Measurements from ENCODE around the gene MISP.

Gene MISP

DNA sequence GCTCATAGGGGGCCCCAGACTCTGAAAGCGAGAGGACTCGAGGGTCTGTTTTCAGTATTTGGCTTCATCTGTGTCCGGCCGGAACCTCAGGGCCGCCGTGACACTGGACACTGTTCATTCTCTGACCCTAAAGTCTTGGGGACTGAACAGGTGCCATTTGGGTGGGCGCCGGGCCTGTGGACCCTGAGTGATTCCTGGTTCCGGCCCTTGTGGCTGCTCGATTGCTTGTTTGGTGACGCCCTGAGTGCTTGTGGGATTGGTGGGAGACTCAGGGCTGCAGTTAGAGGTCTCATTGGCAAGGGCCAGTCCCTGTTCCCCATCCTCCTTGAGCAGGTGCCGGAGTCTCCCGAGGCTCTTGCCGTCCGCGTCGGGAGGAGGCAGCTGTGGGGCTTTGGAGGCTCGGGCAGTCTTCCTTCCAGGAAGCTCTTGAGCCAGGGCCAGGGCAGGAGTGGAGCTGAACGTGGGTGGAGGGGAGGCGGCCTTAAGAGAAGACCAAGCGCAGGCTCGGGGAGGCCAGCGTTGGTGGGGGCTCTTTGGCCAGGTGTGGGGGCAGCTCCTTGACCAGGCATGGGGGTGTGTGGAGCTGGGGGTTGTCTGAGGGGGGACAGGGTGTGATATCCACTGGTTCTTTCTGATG is 51.1 kb downstream of the MISP start:
- Histone ChIP-seq H3K27me3 (ENCODE audit: control insufficient read depth in 1 of 2, insufficient read depth in 2 of 2, low read length in 2 of 2) (no peaks in the 10 kb centered on the region), H3K9ac (ENCODE audit: low read length) (no peak overlapping the region), H3K36me3 (ENCODE audit: insufficient read depth, low read length) (peaks cover 41% of the 10 kb centered on the region), H3K9me3 (ENCODE audit: low read length) (no peaks in the 10 kb centered on the region), H3K27ac (ENCODE audit: low read depth, low read length) (peak overlapping the region; percentile 73), H3K4me3 (ENCODE audit: low read depth in 1 of 2, low read length in 2 of 2) (peak overlapping the region in 1 of 2 donors; percentile 37), H3K4me1 (ENCODE audit: insufficient read depth, low read length) (peaks cover 52% of the 10 kb centered on the region)

DNA sequence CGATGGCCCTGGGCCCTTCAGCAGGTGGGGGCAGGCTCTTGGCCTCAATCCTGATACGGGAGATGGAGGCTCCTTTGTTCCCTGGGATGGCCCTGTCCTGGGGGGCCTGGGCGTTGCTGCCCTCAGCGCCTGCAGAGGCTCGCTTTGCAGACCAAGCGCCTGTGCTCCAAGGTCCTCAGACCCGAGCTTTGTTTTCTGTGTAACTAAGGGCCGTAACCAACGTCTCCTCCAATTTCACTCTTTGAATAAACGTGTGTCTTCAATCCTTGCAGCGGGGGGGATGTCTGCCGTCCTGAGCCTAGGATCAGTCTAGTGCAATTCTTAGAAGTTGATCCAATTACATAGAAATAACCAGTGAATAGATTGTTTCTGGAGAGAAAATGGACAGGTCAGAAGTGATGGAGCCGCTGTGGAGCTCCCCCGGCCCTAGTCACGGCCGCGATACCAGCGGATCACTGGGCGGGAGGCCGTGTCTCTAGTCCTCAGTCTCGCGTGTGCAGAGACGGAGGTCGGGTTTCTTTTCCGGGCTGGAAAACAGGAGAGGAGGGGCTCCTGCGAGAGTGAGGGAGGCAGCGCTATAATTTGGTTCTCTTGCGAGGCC is 51.7 kb downstream of the MISP start:
- Histone ChIP-seq H3K4me3 (ENCODE audit: low read depth in 1 of 2, low read length in 2 of 2) (peak overlapping the region in 1 of 2 donors; percentile 26), H3K9me3 (ENCODE audit: low read length) (no peaks in the 10 kb centered on the region), H3K4me1 (ENCODE audit: insufficient read depth, low read length) (peaks cover 52% of the 10 kb centered on the region), H3K9ac (ENCODE audit: low read length) (no peak overlapping the region), H3K36me3 (ENCODE audit: insufficient read depth, low read length) (peaks cover 48% of the 10 kb centered on the region), H3K27me3 (ENCODE audit: control insufficient read depth in 1 of 2, insufficient read depth in 2 of 2, low read length in 2 of 2) (no peaks in the 10 kb centered on the region), H3K27ac (ENCODE audit: low read depth, low read length) (peak overlapping the region; percentile 73)

DNA sequence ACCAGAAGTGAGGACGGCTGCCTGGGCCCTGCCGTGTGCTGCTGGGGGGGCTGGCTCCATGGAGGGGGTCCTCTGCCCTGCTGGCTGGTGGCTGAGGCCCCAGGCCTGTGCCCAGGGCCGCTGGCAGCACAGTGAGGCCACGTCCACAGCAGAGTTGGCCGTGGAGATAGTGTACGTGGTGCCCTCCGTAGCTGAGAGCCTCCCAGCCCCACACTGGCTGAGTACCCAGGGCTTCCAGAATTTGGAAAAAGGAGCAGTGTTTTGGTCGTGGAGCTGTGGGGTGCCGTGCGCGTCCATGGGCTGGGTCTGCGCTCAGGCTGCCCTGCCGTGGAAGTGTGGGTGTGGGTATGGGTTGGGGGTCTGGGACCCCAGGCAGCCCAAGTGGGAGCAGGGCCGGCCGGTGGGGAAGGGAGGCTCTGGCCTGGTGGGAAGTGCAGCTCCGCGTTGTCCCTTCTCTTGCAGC is 52.2 kb downstream of the MISP start:
- Histone ChIP-seq H3K27ac (ENCODE audit: low read depth, low read length) (peak overlapping the region; percentile 73), H3K9me3 (ENCODE audit: low read length) (no peaks in the 10 kb centered on the region), H3K4me3 (ENCODE audit: low read depth in 1 of 2, low read length in 2 of 2) (no peak overlapping the region), H3K27me3 (ENCODE audit: control insufficient read depth in 1 of 2, insufficient read depth in 2 of 2, low read length in 2 of 2) (no peaks in the 10 kb centered on the region), H3K36me3 (ENCODE audit: insufficient read depth, low read length) (peaks cover 53% of the 10 kb centered on the region), H3K9ac (ENCODE audit: low read length) (no peak overlapping the region), H3K4me1 (ENCODE audit: insufficient read depth, low read length) (peaks cover 52% of the 10 kb centered on the region)

DNA sequence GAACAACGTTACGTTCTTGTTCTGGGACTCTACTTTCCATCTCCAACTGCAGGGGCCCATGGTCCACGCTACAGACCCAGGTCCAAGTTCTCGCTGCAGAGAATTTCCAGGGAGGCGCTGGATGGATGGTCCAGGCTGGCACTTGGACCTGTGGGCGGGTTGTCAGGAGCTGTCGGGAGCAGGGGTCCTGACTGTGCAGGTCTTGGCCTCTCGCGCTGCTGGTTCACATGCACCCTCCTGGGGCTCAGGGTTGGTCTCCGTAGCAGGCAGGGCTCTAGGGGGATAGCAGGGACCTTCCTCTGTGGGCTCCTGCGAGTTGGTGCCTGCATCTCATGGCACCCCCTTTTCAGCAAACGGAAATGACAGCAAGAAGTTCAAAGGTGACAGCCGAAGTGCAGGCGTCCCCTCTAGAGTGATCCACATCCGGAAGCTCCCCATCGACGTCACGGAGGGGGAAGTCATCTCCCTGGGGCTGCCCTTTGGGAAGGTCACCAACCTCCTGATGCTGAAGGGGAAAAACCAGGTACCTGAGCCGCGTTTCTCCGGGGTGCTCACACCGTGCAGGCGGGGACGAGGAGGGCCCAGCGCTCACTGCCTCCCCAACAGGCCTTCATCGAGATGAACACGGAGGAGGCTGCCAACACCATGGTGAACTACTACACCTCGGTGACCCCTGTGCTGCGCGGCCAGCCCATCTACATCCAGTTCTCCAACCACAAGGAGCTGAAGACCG is 52.9 kb downstream of the MISP start:
- H3K36me3 ChIP-seq (ENCODE audit: insufficient read depth, low read length), result peaks cover 54% of the 10 kb centered on the region
- H3K27me3 ChIP-seq (ENCODE audit: control insufficient read depth in 1 of 2, insufficient read depth in 2 of 2, low read length in 2 of 2), result no peaks in the 10 kb centered on the region
- no peak overlapping the region for H3K27ac ChIP-seq (ENCODE audit: low read depth, low read length)
- H3K4me3 ChIP-seq (ENCODE audit: low read depth in 1 of 2, low read length in 2 of 2), result no peak overlapping the region
- no peak overlapping the region for H3K9ac ChIP-seq (ENCODE audit: low read length)
- peaks cover 48% of the 10 kb centered on the region for H3K4me1 ChIP-seq (ENCODE audit: insufficient read depth, low read length)
- H3K9me3 ChIP-seq (ENCODE audit: low read length), result no peaks in the 10 kb centered on the region

DNA sequence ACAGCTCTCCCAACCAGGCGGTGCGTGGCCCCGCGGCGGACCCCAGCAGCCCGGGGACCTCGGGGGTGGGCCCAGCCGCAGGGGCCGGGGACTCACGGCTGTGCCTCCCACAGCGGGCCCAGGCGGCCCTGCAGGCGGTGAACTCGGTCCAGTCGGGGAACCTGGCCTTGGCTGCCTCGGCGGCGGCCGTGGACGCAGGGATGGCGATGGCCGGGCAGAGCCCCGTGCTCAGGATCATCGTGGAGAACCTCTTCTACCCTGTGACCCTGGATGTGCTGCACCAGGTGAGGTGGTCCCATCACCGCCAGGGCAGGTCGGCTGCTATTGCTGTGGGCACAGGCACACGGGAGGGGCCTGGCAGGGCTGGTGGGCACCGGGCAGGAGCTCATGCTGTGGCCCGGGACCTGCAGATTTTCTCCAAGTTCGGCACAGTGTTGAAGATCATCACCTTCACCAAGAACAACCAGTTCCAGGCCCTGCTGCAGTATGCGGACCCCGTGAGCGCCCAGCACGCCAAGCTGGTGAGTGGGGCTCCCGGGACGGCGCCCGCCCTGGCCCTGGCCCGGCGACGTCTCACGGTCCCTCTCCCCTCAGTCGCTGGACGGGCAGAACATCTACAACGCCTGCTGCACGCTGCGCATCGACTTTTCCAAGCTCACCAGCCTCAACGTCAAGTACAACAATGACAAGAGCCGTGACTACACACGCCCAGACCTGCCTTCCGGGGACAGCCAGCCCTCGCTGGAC is 53.7 kb downstream of the MISP start:
- Histone ChIP-seq H3K27me3 (ENCODE audit: control insufficient read depth in 1 of 2, insufficient read depth in 2 of 2, low read length in 2 of 2) (no peaks in the 10 kb centered on the region), H3K9ac (ENCODE audit: low read length) (no peak overlapping the region), H3K4me1 (ENCODE audit: insufficient read depth, low read length) (peaks cover 40% of the 10 kb centered on the region), H3K27ac (ENCODE audit: low read depth, low read length) (no peak overlapping the region), H3K9me3 (ENCODE audit: low read length) (no peaks in the 10 kb centered on the region), H3K4me3 (ENCODE audit: low read depth in 1 of 2, low read length in 2 of 2) (no peak overlapping the region), H3K36me3 (ENCODE audit: insufficient read depth, low read length) (peaks cover 52% of the 10 kb centered on the region)

DNA sequence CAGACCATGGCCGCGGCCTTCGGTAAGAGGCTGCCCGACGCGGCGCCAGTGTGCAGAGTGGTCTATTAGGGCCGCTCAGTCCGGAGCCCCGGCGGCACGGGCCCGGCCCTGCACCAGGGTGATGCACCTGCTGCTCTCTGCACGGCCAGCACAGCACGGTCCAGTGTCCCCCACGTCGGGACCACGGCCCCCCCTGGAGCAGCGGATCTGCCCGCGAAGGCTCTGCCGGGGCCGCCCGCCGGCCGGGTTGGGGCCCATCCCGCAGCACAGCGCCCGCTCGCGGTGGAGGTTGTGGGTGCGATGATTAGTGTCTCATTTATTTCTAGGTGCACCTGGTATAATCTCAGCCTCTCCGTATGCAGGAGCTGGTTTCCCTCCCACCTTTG is 54.2 kb downstream of the MISP start:
- Histone ChIP-seq H3K4me3 (ENCODE audit: low read depth in 1 of 2, low read length in 2 of 2) (no peak overlapping the region), H3K36me3 (ENCODE audit: insufficient read depth, low read length) (peaks cover 56% of the 10 kb centered on the region), H3K9ac (ENCODE audit: low read length) (no peak overlapping the region), H3K9me3 (ENCODE audit: low read length) (no peaks in the 10 kb centered on the region), H3K27ac (ENCODE audit: low read depth, low read length) (no peak overlapping the region), H3K4me1 (ENCODE audit: insufficient read depth, low read length) (peaks cover 34% of the 10 kb centered on the region), H3K27me3 (ENCODE audit: control insufficient read depth in 1 of 2, insufficient read depth in 2 of 2, low read length in 2 of 2) (no peaks in the 10 kb centered on the region)

DNA sequence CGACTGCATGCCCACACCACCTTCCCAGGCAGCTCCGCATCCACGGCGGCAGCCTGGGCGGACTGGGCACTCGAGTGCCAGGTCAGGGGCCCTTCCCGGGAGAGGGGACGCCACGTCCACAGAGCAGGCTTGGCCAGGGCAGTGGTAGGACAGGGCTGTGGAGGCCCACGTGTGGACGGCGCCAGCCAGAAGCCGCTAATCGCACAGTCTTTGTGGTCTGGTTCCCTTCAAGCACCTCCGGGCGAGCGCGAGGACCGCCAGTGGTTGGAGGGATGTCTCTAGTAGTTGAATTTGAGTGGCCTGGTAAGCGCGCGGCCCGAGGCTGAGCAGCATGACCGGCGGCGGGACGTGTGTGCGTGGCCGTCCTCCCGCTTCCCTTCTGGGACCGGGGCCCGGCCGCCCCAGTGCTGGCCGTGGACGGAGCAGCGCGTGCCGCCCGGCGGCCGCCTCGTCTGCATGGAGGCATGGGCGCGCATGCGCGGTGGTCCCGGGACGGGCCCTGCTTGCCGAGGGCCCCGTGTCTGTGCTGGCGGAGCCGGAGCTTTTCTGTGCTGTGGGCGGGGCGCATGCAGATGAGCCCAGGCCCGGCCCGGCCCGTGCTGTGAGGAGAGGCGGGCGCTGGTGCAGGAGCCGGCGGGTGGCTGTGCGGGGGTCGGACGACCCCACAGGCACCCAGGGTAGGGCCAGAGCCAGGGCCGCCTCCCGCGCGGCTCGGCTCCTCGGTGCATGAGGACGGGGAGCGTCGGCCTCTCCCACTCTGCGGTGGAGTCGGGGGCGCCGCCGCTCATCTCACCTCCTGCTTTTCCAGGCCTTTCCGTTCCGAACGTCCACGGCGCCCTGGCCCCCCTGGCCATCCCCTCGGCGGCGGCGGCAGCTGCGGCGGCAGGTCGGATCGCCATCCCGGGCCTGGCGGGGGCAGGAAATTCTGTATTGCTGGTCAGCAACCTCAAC is 55.0 kb downstream of the MISP start:
- Histone ChIP-seq H3K27ac (ENCODE audit: low read depth, low read length) (no peak overlapping the region), H3K27me3 (ENCODE audit: control insufficient read depth in 1 of 2, insufficient read depth in 2 of 2, low read length in 2 of 2) (no peaks in the 10 kb centered on the region), H3K4me1 (ENCODE audit: insufficient read depth, low read length) (peaks cover 27% of the 10 kb centered on the region)

DNA sequence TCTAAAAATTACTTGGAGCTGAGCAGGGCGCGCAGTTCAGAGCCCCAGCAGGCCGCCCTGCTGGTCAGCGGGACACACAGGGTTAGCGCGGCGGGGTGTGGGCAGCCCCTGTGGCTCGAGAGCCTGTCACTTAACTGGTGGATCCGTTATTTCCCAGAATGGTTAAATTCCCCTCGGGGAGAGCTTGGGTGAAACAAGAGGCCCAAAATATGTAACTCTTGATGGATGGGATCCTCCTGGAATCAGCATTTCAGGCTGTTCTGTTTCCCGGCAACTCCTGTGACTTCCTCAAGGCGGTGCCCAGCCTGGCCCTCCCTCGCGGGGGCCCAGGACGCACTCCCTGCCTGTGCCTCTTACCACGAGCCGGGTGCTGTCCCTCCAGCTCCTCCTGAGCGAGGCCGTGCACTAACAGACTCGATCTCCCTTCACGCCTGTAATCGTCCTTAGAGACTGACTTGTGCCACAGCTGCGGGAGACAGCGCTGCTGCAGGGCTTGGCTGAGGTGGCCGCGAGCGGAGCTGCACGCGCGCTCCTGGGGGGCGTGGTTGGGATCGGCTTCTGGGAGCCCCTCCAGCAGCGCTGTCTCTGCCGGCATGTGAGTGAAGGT is 56.0 kb downstream of the MISP start:
- H3K9ac ChIP-seq (ENCODE audit: low read length), result no peak overlapping the region
- no peaks in the 10 kb centered on the region for H3K27me3 ChIP-seq (ENCODE audit: control insufficient read depth in 1 of 2, insufficient read depth in 2 of 2, low read length in 2 of 2)
- no peaks in the 10 kb centered on the region for H3K9me3 ChIP-seq (ENCODE audit: low read length)
- peaks cover 67% of the 10 kb centered on the region for H3K36me3 ChIP-seq (ENCODE audit: insufficient read depth, low read length)
- no peak overlapping the region for H3K27ac ChIP-seq (ENCODE audit: low read depth, low read length)
- H3K4me3 ChIP-seq (ENCODE audit: low read depth in 1 of 2, low read length in 2 of 2), result no peak overlapping the region
- H3K4me1 ChIP-seq (ENCODE audit: insufficient read depth, low read length), result peaks cover 17% of the 10 kb centered on the region

More for the DNA sequence above, 55.0 kb downstream of the MISP start:
- Histone ChIP-seq H3K9me3 (ENCODE audit: low read length) (no peaks in the 10 kb centered on the region), H3K4me3 (ENCODE audit: low read depth in 1 of 2, low read length in 2 of 2) (no peak overlapping the region), H3K9ac (ENCODE audit: low read length) (no peak overlapping the region), H3K36me3 (ENCODE audit: insufficient read depth, low read length) (peaks cover 58% of the 10 kb centered on the region)

DNA sequence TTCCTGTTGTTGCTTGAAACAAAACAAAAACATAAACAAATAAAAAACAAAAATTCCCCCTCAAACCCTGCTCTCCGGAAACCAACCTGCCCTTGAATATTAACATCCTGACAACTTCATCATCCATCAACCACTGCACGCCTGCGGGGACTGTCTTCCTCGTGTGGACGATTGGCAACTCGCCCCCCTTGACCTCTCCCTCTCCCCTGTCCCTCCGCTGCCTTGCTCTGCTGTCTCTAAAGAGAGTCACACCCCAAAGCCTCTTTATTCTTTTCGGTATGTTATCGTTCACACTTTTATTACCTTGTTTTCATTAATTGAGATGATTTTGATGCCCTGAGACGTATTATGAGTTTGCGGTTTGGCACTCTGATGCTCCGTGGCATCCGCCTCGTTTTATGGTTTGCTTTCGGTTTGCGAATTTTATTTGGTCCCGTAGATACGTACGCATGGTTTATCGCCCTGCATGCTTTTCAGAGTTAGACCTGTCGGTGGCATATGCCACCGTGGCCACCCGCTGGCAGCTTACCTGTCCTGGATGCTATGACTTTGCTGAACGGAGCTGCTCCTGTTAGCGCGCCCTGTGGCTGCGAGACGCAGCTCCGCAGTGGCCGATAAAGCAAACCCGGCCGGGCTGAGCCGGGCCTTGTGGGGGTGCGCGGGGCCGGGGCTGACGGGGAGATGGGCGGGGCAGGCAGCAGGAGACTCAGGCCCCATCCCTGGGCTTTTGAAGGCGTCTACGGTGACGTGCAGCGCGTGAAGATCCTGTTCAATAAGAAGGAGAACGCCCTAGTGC is 56.9 kb downstream of the MISP start:
- Histone ChIP-seq H3K4me1 (ENCODE audit: insufficient read depth, low read length) (peaks cover 8% of the 10 kb centered on the region), H3K27ac (ENCODE audit: low read depth, low read length) (no peak overlapping the region)

DNA sequence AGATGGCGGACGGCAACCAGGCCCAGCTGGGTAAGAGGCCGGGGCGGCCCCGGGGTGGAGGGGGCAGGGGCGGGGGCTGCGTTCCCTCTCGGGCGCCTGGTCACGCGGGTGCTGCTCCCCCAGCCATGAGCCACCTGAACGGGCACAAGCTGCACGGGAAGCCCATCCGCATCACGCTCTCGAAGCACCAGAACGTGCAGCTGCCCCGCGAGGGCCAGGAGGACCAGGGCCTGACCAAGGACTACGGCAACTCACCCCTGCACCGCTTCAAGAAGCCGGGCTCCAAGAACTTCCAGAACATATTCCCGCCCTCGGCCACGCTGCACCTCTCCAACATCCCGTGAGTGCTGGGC is 57.5 kb downstream of the MISP start:
- no peaks in the 10 kb centered on the region for H3K27me3 ChIP-seq (ENCODE audit: control insufficient read depth in 1 of 2, insufficient read depth in 2 of 2, low read length in 2 of 2)
- no peak overlapping the region for H3K4me3 ChIP-seq (ENCODE audit: low read depth in 1 of 2, low read length in 2 of 2)
- no peaks in the 10 kb centered on the region for H3K9me3 ChIP-seq (ENCODE audit: low read length)
- peaks cover 69% of the 10 kb centered on the region for H3K36me3 ChIP-seq (ENCODE audit: insufficient read depth, low read length)
- no peak overlapping the region for H3K27ac ChIP-seq (ENCODE audit: low read depth, low read length)
- H3K4me1 ChIP-seq (ENCODE audit: insufficient read depth, low read length), result peaks cover 2% of the 10 kb centered on the region
- no peak overlapping the region for H3K9ac ChIP-seq (ENCODE audit: low read length)

More for the DNA sequence above, 56.9 kb downstream of the MISP start:
- Histone ChIP-seq H3K27me3 (ENCODE audit: control insufficient read depth in 1 of 2, insufficient read depth in 2 of 2, low read length in 2 of 2) (no peaks in the 10 kb centered on the region), H3K9me3 (ENCODE audit: low read length) (no peaks in the 10 kb centered on the region), H3K9ac (ENCODE audit: low read length) (no peak overlapping the region), H3K4me3 (ENCODE audit: low read depth in 1 of 2, low read length in 2 of 2) (no peak overlapping the region), H3K36me3 (ENCODE audit: insufficient read depth, low read length) (peaks cover 69% of the 10 kb centered on the region)
